Measurements from ENCODE around the gene WDR86. TPM values are rescaled to one million over a fixed set of nuclear protein-coding genes. Genes with fewer than 3 reads are reported as not detected.

The WDR86 gene
- total and polyA plus RNA-seq, 2 of the 4 experiments (the other 2 are of a cell fraction), result not detected

- TF ChIP-seq RFX5 (IDR thresholded peaks at IDR 0.05; ENCODE audit: low read depth, low read length), result no peak
- TF ChIP-seq FOS (IDR thresholded peaks at IDR 0.05; ENCODE audit: low read depth, low read length), result no peak
- no peak for TF ChIP-seq BHLHE40 (IDR thresholded peaks at IDR 0.05; ENCODE audit: low read depth, low read length)
These were observed 24.1 kb downstream of the WDR86 start (continued) for GRCh38 chr7:151385626-151386300.

GRCh38 chr7:151384776-151385625 is 24.8 kb downstream of the WDR86 start:
- no peak overlapping the region for H2BK5ac ChIP-seq (ENCODE audit: low read depth, low read length, poor library complexity, severe bottlenecking)
- 75% methylated on average over 5 of the region's 26 CpGs; no CpG with 5 or more reads in 1 of the 2 experiments for WGBS, 2 experiments (ENCODE audit: extremely low coverage in 2 of 2, insufficient read length in 1 of 2)
- H3K9me3 ChIP-seq (ENCODE audit: control insufficient read depth, insufficient read depth, low read length), result peaks cover 6% of the 10 kb centered on the region
- H3K36me3 ChIP-seq (ENCODE audit: control insufficient read depth, insufficient read depth, low read length), result no peaks in the 10 kb centered on the region
- H3K4me1 ChIP-seq (ENCODE audit: control insufficient read depth, insufficient read depth, low read length), result no peaks in the 10 kb centered on the region
- dilution Hi-C loops (cut with HindIII; ENCODE audit: low sequenced_read_pairs, unreplicated experiment), result no loop called here
- no peak overlapping the region for H4K5ac ChIP-seq (ENCODE audit: low read depth, low read length)
- H4K91ac ChIP-seq (ENCODE audit: insufficient read depth, low read depth, low read length), result no peak overlapping the region
- ChIA-PET POLR2A (ENCODE audit: unreplicated experiment) (no interaction called here), CTCF (no interaction called here)
- H2BK15ac ChIP-seq (ENCODE audit: low read depth, low read length), result no peak overlapping the region
- no peak overlapping the region for H3K4ac ChIP-seq (ENCODE audit: low read depth, low read length)
- no peak overlapping the region for H2AK5ac ChIP-seq (ENCODE audit: low read depth, low read length)
- H2BK120ac ChIP-seq (ENCODE audit: low read depth, low read length), result no peak overlapping the region
- no peaks in the 10 kb centered on the region for H3K9me1 ChIP-seq (ENCODE audit: insufficient read depth, low read length)
- no peak overlapping the region for H2AK9ac ChIP-seq (replicated peaks; ENCODE audit: low read depth, low read length, poor library complexity)
- H3K14ac ChIP-seq (replicated peaks; ENCODE audit: low read depth, low read length), result no peak overlapping the region
- TF ChIP-seq RAD21 (IDR thresholded peaks at IDR 0.05; ENCODE audit: low read length), result no peak
- no peak for TF ChIP-seq SMC3 (IDR thresholded peaks at IDR 0.05; ENCODE audit: low read depth, low read length)
- no peak for TF ChIP-seq RCOR1 (IDR thresholded peaks at IDR 0.05; ENCODE audit: insufficient replicate concordance, low read length)
- no peak for TF ChIP-seq NFE2L2 (IDR thresholded peaks at IDR 0.05; ENCODE audit: low read depth, low read length)
- no peak for TF ChIP-seq ELK1 (IDR thresholded peaks at IDR 0.05; ENCODE audit: borderline replicate concordance, low read depth, low read length)
- TF ChIP-seq POLR2A (IDR thresholded peaks at IDR 0.05; ENCODE audit: low read depth, low read length), result no peak
- TF ChIP-seq MXI1 (IDR thresholded peaks at IDR 0.05; ENCODE audit: borderline replicate concordance, low read depth, low read length), result no peak
- TF ChIP-seq USF2 (IDR thresholded peaks at IDR 0.05; ENCODE audit: low read depth, low read length), result no peak
- no TSS peak for BruUV-seq (replicated peaks)
- DNase-seq (no peak), ATAC-seq (ENCODE audit: low read depth) (no peak)
- no peak overlapping the region for H2BK20ac ChIP-seq (ENCODE audit: low read depth, low read length)
- no peak overlapping the region for H3K4me2 ChIP-seq (ENCODE audit: low read depth, low read length)
- H4K8ac ChIP-seq (ENCODE audit: low read depth in 2 of 2, low read length in 2 of 2), result no peak overlapping the region
- H3K9ac ChIP-seq (ENCODE audit: low read depth, low read length), result no peak overlapping the region
- H3K4me3 ChIP-seq (ENCODE audit: insufficient read depth, low read depth, low read length), result no peak overlapping the region
- in situ Hi-C loops (cut with MboI; ENCODE audit: low sequenced_read_pairs), result no loop called here
- no peak overlapping the region for H3K18ac ChIP-seq (ENCODE audit: low read depth, low read length)
- H4K20me1 ChIP-seq (ENCODE audit: insufficient read depth, low read length), result no peaks in the 10 kb centered on the region
- no peaks in the 10 kb centered on the region for H3K79me1 ChIP-seq (ENCODE audit: low read depth in 1 of 2, low read length in 2 of 2)
- intact Hi-C loops (cut with micrococcal nuclease), result no loop called here
- no peak overlapping the region for H3K23ac ChIP-seq (ENCODE audit: low read depth, low read length)
- H3K27me3 ChIP-seq (ENCODE audit: control insufficient read depth, insufficient read depth, low read length), result peaks cover 52% of the 10 kb centered on the region
- no peak overlapping the region for H3K56ac ChIP-seq (ENCODE audit: extremely low read depth, insufficient read depth, low read length)
- H3K27ac ChIP-seq (ENCODE audit: insufficient read depth, low read length), result no peak overlapping the region
- H2AFZ ChIP-seq (replicated peaks; ENCODE audit: low read length, poor library complexity), result no peak overlapping the region
